Stimulated activated CD8-positive, alpha-beta memory T cell treated with anti-CD3 and anti-CD28 coated beads, Interleukin-7, amount 100 ng/mL, for 1 hour (primary cell): ENCODE results near the gene MFSD11.
"Not testable (repeated sequence)": the region's sequence is repeated elsewhere in the genome, so short reads cannot be mapped to it uniquely, and the experiment has no call there.

ENCODE experiments used
- DNase-seq, 2 donors: peaks; one replicate each; pipeline ENCODE4 v3.0.0-alpha.2; 2020; ENCODE audit warnings: low read depth in 2 of 2

MFSD11 gene

DNA sequence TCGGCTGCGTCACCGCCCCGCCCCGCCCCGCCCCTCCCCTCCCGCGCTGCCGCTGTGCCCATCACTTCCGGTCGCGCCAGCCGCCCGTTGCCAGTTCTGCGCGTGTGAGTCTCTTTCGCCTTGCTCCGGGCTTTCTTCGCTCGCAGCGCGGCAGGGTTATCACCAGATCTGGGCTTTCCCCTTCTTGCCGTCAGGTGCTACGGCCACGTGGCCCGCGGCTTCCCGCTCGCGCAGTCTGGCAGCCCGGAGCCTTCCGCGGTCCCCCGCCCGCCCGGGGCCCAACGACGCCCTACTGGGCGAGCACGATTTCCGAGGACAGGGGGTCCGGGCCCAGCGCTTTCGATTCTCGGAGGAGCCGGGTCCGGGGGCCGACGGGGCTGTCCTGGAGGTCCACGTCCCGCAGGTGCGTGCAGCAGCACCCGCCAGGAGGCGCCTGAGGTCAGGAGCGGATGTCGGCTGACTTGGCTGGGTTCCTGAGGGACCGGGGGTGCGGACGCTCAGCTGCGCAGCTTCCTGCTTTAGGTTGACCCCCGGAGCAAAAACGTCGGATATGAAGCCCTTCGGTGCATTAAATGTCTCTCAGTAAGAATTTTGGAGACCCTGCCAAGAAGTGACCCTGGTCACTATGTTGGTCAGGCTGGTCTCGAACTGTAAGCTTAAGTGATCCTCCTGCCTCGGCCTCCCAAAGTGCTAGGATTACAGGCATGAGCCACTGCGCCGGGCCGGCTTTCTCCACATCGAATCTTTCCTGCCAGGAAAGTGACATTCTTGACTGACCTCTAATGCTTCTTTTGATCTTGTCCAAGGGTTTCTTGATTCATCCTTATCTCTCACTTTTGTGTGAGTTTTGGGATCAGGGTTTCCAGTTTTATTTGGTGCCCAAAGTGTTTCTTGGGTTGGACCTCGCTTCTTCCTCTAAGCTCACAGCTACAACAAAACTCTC, 10.9 kb upstream of the MFSD11 start, which contains the start of gene METTL23:
Gene METTL23 (plus strand): TSS at position 64 of the 943 bp plus-strand sequence. CDS start 2,872 bp downstream, outside the sequence.
- DNase-seq: peak in 1 of 2 donors; percentile 61

DNA sequence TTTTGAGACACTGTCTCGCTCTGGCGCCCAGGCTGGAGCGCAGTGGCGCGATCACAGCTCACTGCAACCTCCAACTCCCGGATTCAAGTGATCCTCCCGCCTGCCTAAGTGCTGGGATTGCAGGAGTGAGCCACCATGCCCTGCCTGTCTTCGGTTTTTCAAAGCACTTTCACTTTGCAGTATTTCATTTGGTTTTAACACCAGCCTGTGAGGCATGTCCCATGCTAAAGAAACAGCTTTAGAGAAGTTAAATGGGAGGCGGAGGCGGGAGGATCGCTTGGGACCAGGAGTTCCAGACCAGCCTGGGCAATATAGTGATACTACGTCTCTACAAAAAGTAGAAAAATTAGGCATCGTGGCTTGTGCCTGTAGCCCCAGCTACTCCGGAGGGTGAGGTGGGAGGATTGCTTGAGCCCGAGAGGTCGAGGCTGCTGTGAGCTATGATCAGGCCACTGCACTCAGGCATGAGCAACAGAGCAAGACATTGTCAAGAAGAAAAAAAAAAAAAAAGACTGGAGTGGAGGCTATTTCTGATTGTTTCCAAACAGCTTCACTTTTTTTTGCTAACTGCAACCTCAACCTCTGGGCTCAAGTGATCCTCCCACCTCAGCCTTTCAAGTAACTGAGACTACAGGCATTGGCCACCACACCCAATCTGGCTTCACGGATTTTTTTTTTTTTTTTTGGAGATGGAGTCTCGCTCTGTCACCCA, 10.0 kb upstream of the MFSD11 start:
- DNase-seq: no peak

DNA sequence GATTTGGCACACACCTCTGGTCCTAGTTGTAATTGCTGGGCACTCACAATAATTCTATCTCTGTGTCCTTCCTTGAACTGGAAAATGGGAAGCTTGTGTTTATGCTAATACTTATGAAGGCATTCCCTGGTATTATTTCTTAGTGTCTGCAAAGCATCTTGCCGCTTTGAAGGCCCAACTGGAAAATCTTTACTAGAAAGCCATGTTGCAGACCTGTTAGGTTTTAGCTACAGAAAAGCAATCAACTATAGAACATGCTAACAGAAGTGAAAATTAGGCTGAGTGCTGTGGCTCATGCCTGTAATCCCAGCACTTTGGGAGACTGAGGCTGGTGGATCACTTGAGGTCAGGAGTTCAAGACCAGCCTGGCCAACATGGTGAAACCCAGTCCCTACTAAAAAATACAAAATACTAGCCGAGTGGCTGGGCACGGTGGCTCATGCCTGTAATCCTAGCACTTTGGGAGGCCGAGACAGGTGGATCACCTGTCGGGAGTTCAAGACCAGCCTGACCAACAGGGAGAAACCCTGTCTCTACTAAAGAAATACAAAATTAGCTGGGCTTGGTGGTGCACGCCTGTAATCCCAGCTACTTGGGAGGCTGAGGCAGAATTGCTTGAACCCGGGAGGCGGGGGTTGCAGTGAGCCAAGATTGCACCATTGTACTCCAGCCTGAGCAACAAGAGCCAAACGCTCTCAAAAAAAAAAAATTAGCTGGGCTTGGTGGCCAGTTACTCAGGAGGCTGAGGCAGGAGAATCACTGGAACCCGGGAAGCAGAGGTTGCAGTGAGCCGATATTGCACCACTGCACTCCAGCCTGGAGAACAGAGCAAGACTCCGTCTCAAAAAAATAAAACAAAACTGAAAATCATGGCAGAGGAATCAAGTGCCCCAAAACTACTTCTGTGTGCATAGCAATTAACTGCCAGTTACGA, 5.9 kb upstream of the MFSD11 start:
- not testable (repeated sequence) for DNase-seq

DNA sequence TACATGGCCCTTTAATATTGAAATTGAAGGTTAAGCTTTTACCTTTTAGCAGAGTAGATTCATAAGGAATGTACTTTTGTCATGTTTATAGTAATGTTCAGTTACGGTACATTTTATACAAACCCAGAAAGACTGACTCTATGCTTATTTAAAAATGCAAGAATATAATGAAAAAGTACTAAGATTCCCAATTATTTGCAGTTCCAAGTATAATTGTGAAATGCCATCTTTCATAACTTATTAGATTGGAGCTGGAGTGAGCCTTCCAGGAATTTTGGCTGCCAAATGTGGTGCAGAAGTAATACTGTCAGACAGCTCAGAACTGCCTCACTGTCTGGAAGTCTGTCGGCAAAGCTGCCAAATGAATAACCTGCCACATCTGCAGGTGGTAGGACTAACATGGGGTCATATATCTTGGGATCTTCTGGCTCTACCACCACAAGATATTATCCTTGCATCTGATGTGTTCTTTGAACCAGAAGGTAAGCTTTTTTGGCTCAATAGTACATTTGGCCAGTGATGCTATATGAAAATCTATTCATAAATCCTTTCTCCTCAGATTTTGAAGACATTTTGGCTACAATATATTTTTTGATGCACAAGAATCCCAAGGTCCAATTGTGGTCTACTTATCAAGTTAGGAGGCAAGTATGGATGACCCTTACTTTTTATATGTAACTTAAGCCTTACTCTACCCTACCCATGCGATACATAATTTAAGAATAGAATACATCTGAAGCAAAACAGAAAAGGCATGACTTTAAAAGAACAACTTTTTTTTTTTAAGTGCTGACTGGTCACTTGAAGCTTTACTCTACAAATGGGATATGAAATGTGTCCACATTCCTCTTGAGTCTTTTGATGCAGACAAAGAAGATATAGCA, 4.9 kb upstream of the MFSD11 start:
- DNase-seq: no peak

DNA sequence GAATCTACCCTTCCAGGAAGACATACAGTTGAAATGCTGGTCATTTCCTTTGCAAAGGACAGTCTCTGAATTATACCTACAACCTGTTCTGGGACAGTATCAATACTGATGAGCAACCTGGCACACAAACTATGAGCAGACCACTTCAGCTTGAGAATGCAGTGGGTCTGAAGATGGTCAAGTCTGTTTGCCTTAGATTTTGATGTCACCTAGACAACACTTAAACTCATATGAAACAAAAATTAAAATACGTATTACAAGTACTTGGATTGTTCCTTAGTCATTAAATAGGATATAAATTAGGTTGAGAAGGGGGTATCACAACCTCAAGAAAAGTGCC, 4.3 kb upstream of the MFSD11 start:
- no peak for DNase-seq

DNA sequence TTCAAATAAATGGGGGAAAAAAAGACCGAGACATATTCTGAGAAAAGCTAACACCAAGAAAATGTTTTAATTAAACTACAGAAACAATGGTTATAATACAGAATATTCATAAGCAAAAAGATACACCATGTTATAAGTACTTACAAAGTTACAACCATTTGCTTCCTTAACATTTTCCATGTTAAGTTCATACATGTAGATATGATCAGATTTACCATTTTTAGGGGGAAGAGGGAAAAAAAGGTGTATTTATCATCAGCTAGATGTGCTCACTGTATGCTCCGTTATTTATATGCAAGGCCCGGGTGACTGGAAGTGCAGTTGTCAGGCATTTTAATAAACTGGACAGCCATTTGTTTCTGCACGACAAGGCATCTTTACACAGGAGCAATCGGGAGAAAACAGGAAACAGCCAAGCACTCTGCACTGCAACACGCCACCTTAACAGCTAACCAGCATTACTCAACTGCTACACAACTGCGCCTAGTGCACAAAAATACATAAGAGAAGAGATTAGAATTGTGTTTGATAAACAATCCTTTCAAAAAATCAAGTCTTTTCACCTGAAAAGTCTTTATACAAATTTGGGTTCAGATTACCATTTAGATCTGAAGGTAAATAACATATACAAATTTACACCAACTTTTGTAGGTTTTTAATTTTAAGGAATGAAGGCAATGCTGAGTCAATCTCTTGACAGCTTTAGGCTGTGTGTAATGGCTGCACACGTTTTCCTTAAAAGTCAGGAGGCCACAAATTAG, 3.7 kb upstream of the MFSD11 start:
- no peak for DNase-seq

DNA sequence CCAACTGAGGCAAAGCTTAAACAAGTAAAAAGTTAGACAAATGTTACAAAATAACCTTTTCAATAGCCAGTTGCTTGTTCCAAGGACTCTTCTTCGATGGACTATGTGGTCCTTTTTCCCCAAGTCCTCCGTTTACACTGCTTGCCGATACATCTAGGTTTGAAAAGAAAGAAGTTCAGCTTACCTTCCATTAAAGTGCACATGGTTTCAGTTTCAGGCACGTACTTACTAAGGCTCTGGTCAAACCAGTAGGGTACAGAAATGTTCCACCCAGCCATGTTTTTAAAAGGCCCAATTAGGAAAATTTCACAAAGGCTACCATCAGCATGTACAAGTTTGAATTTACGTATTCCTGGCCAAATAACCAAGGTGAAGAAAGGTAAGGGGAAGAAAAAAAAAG, 2.9 kb upstream of the MFSD11 start:
- DNase-seq: no peak

DNA sequence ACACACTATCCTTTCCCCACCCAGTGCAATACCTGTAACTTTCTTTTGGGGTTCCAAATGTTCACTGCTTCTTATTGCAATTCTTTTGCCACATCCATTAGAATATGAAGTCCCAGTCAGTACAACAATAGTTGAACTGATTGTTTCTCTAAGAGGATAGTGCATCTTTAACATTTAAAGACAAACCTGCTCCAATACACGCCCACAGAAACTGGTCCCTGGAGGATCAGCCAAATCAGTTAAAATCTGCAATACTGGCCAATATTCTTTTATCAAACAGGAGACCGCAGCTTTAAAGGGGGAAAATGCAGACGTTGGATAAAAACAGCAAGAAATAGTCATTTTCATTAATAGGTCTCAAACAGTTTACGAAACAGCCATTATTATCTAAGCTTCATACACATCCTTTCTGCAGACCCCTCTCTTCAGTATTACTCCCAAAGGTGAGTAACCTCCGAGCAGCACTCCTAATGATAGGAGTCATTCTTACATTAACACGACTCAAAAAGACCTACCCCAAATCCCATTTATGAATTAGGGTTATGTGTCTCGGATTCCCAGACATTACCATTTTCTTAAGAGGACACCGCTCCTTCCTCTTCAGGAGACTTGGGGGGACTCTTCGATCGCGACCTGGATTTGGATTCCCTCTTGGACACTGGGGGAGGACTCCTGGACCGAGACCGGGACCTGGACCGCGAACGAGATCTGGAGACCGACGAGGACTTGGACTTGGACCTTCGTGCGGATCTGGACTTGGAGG, 2.2 kb upstream of the MFSD11 start:
- no peak for DNase-seq

DNA sequence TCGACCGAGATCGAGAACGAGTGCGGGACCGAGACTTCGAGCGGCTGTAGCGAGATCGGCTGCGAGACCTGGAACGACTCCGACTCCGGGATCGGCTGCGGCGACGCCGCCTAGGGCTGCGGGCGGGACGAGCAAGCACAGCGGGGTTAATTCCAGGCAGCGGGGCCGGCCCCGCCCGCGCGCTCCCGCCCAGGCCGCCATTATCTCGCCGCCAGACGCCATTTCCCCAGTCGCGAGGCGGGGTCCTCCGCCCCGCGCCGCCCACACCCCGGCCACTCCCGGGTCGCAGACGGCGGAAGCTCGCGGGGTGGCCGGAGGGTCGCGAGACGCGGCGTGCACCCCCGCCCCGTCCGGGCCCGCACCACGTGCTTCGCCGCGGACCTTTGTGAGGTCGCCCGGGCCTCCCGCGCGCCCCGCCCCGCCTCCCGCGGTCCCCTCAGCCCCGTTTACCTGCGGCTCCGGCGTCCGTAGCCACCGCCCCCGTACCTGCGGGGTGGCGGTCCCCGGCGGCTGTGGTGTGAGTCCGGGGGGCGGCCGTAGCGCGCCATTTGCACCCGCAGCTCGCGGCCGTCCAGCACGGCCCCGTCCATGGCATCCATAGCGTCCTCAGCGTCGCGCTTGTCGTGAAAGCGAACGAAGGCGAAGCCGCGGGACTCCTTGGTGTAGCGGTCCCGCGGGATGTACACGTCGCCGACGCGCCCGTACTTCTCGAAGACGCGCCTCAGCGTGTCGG, 1.4 kb upstream of the MFSD11 start:
- DNase-seq: peak; percentile 41 to 45

DNA sequence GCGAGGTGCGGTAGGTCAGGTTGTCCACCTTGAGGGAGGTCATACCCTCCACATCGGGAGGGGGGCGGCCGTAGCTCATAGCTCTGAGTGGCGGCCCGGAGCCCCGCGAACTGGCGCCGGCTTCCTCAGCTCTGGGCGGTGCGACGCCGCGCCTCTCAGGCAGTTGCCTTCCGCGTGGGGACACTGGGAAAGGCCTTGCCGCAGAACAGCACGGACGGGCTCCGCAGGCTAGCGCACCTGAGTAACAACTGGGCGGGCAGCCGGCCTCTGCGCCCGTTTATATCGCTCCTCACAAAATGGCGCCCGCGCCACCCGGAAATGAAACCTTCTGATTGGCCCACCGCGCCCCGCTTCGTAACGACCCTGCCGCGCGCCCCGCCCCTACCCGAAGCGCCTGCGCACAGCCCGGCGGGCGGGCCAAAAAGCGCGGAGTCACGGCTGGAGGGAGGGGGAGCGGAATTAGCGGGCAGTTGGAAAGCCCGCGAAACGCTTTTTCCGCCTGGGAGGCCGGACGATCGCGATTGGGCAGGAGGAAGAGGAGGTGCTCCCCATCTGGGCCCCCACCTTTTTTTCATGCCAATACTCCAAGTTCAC, 740 bp upstream of the MFSD11 start, which contains the start of gene SRSF2:
Gene SRSF2 (minus strand): TSS at position 250 of the 594 bp plus-strand sequence. CDS start 171 bp downstream, at position 79.
- peak; percentile 96 to 97 for DNase-seq

DNA sequence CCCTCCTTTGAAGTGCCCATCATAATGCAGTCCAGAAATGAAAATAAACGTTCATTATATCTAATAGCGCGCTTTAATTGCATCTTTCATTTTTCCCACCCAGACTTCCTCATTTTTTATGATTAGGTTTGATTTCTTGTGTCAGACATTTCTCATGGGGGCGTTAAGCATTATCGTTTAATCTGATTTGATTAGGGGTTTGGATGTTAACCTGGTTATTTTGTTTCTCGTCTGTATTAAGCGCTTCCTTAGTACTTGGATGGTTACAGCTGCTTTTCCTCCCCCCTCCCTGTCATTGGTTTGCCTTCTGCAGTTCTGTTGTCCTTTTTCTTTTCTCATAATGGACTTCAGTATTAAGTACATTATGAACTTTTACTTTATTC, 540 bp downstream of the MFSD11 start:
- no peak for DNase-seq

DNA sequence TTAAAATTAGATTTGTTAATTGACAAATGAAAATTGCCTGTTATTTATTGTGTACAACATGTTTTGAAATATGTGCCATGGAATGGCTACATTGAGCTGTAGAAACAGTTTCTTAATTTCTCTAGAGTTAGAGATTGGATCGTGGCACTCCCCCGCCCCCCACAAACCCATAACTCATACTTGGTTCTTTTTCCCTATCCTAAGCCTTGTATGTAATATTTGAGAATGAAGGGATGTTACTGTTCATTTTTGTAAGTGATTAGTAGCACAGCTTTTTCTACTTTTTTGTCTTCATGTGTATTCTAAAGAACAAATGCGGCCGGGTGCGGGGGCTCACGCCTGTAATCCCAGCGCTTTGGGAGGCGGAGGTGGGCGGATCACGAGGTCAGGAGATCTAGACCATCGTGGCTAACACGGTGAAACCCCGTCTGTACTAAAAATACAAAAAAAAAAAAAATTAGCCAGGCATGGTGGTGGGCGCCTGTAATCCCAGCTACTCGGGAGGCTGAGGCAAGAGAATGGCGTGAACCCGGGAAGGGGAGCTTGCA, 1.7 kb downstream of the MFSD11 start:
- not testable (repeated sequence) for DNase-seq

DNA sequence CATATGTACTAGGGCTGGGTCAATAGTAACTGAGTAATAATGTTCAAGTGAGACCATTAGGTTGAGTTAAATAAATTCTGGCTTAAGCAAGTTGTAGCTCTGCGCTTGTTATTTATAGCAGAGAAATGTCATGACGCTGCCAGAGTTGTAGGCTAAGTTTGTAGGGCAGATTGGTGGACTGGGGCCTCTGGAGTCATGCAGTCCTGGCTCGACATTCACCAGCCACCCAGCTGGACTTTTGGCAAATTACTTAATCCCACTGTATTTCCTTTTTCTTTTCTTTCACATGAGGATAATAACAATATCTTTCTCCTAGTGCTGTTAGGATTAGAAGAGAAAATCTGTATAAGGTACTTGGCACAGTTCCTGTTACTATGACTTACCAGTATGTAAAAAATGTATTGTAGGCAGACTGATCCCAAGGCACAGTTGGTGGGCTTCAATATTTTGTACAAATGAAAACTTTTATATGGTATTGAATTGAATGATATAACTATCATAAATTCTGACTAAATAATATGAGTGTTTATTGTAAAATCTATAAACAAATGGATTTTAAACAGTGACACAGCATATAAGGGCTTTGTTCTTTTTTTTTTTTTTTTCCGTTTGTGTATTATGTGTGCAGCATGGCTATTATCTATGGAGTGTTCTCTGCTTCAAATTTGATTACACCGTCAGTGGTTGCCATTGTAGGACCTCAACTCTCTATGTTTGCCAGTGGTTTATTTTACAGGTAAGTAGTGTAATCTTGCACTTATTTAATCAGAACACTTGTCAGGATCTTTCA, 2.6 kb downstream of the MFSD11 start:
- DNase-seq: no peak

DNA sequence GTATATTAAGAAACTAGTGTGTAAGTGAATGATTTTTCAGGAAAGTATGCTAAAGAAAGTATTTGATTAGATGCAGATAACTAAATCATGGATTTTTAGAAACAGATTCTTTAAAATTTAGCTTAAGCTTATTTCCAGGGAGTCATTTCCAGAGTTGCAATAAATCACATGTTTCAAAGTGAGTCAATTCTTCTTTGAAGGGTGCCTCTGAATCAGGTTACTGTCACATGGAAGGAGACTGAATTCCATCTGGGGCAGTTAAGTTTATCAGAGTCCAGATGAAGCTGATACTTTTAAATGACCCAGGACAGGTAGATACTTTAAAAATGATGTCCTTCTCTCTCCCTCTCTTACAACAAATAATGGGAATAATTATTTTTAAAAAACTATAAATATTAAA, 5.0 kb downstream of the MFSD11 start:
- DNase-seq: no peak

DNA sequence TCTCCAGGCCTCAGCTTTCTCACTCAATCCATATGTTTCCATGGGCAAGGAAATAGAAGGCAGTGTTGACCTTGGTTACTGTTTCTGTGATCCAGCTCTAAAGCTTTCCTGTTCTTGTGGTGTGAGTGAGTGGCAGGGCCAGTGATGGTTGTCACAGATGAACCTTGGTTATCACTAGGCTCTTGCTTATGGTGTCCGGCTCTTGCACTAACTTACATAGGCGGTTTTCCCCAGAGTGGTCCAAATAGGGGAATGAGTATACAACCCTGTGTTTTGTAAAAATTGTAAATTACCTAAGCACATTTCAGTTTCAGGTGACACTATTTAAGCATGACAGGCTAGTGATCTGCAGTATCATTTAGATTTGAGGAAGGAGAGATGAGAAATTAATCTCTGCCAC, 6.8 kb downstream of the MFSD11 start:
- no peak for DNase-seq

DNA sequence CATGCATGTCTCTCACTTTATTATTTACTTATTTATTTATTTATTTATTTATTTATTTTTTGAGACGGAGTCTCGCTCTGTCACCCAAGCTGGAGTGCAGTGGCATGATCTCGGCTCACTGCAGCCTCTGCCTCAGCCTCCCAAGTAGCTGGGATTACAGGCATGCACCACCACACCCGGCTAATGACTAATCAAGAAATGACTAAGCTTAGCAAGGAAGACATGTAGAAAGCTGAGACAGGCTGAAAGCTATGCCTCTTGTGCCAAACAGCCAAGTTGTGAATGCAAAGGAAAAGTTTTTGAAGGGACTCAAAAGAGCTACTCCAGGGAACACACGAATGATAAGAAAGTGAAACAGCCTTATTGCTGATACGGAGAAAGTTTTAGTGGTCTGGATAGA, 7.9 kb downstream of the MFSD11 start:
- DNase-seq: not testable (repeated sequence)
